Endodermal cell (in vitro differentiated cells): ENCODE measurements around the gene ACADVL. TPM values are rescaled to one million over a fixed set of nuclear protein-coding genes. Genes with fewer than 3 reads are reported as not detected.
A peak's percentile ranks its signal among the peaks of the same experiment; 100 is the strongest.

Source experiments
- DNase-seq: peaks from one replicate; pipeline ENCODE4 v3.0.0-alpha.2; 2017
- H3K27ac ChIP-seq: 2 replicates; pipeline ENCODE4 v1.5.1; 2013; ENCODE audit warnings: mild to moderate bottlenecking, low read depth, low read length, moderate library complexity
- H3K27me3 ChIP-seq: 2 replicates; pipeline ENCODE4 v1.6.1; 2013; ENCODE audit warnings: mild to moderate bottlenecking, low read length, moderate library complexity; ENCODE audit not compliant: insufficient read depth, control insufficient read depth, poor library complexity, severe bottlenecking
- H3K36me3 ChIP-seq: 2 replicates; pipeline ENCODE4 v1.7.0; 2013; ENCODE audit warnings: mild to moderate bottlenecking, low read length, moderate library complexity; ENCODE audit not compliant: control insufficient read depth, insufficient read depth
- H3K4me1 ChIP-seq: one replicate; pipeline ENCODE4 v1.7.0; 2013; ENCODE audit warnings: low read length; ENCODE audit not compliant: control insufficient read depth, insufficient read depth
- H3K4me3 ChIP-seq: 2 replicates; pipeline ENCODE4 v1.5.1; 2013; ENCODE audit warnings: mild to moderate bottlenecking, low read length, moderate library complexity
- H3K9ac ChIP-seq: 2 replicates; pipeline ENCODE4 v1.6.1; 2013; ENCODE audit warnings: mild to moderate bottlenecking, low read length, moderate library complexity; ENCODE audit not compliant: poor library complexity, severe bottlenecking; ENCODE audit errors: extremely low read depth
- H3K9me3 ChIP-seq: 2 replicates; pipeline ENCODE4 v1.6.1; 2013; ENCODE audit warnings: mild to moderate bottlenecking, low read length, moderate library complexity; ENCODE audit not compliant: control insufficient read depth
- H3K27ac Mint-ChIP-seq: 2 replicates; pipeline ENCODE4 v1.8.0; 2020; ENCODE audit warnings: mixed read lengths
- H3K27me3 Mint-ChIP-seq: 2 replicates; pipeline ENCODE4 v1.8.0; 2021; ENCODE audit warnings: mild to moderate bottlenecking, mixed read lengths; ENCODE audit not compliant: insufficient read depth
- H3K36me3 Mint-ChIP-seq: 2 replicates; pipeline ENCODE4 v1.8.0; 2020; ENCODE audit warnings: low read depth, mixed read lengths
- H3K4me1 Mint-ChIP-seq: 2 replicates; pipeline ENCODE4 v1.8.0; 2020; ENCODE audit warnings: mixed read lengths
- H3K4me3 Mint-ChIP-seq: 2 replicates; pipeline ENCODE4 v1.8.0; 2020; ENCODE audit warnings: mild to moderate bottlenecking, moderate library complexity, mixed read lengths
- H3K9me3 Mint-ChIP-seq: 2 replicates; pipeline ENCODE4 v1.8.0; 2020; ENCODE audit warnings: mild to moderate bottlenecking, mixed read lengths
- WGBS, 2 experiments: methylation state at CpG; one replicate each; pipeline versions ENCODE4 v1.1.5 to v1.1.7; 2013; ENCODE audit warnings: missing lambda C conversion rate in 2 of 2, mixed read lengths in 1 of 2; ENCODE audit not compliant: insufficient coverage in 1 of 2, insufficient read length in 1 of 2; 5-methylcytosine and 5-hydroxymethylcytosine counted together
- total RNA-seq, 2 donors: library from RNA; stranded (reverse); fragmentation: NEBNext Ultra II Directional in 1 of 2; extraction: Animal tissue kit (Norgen Biotek cat#: 25700) in 1 of 2; gene quantifications; 2 replicates in 1 of 2; 3 replicates in 1 of 2; pipeline ENCODE4 v1.2.1, GENCODE V29; 2021
- TF ChIP-seq, protein P1 (sequence below): fragments of 200-600 bp; sonication (generic); conservative IDR thresholded peaks from 2 replicates; pipeline ENCODE4 v1.5.0; 2021; ENCODE audit warnings: antibody characterized with exemption, mild to moderate bottlenecking

ACADVL gene
- total RNA-seq, 2 donors from 2014 or later = 337 to 459 TPM

DNA sequence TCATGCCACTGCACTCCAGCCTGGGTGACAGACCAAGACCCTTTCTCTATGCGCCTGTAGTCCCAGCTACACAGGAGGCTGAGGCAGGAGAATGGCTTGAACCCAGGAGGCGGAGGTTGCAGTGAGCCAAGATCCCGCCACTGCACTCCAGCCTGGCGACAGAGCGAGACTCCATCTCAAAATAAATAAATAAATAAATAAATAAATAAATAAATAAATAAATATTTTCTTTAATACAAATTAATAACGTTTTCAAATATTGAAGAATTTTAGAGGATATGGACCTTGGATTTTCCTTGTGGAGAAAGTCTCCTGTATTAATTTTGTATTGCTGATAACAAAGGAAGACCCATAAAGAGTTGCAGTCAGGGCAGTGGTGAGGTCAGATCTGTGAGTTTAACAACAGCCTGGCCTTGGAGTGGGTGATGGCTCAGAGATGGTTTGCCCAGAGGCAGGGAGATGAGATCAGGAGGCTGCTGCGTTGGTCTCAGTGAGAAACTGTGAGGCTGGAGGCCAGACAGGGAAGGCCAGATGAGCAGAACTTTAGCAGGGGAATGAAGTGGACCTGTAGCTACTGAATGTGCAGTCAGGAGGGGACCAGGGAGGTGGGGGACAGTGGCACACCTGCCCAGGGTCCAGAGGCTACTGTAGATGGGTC, 36.2 kb upstream of the ACADVL start:
- Mint-ChIP-seq H3K27me3 (peaks cover 2% of the 10 kb centered on the region), H3K9me3 (no peaks in the 10 kb centered on the region), H3K4me3 (no peak overlapping the region), H3K4me1 (no peaks in the 10 kb centered on the region), H3K27ac (no peak overlapping the region), H3K36me3 (no peaks in the 10 kb centered on the region)
- no peak overlapping the region for H3K4me3 ChIP-seq
- 91 to 100% methylated on average over 2 to 4 of the region's 7 CpGs for WGBS, 2 experiments
- H3K27ac ChIP-seq = no peak overlapping the region
- no peaks in the 10 kb centered on the region for H3K36me3 ChIP-seq
- TF ChIP-seq, protein P1, sequence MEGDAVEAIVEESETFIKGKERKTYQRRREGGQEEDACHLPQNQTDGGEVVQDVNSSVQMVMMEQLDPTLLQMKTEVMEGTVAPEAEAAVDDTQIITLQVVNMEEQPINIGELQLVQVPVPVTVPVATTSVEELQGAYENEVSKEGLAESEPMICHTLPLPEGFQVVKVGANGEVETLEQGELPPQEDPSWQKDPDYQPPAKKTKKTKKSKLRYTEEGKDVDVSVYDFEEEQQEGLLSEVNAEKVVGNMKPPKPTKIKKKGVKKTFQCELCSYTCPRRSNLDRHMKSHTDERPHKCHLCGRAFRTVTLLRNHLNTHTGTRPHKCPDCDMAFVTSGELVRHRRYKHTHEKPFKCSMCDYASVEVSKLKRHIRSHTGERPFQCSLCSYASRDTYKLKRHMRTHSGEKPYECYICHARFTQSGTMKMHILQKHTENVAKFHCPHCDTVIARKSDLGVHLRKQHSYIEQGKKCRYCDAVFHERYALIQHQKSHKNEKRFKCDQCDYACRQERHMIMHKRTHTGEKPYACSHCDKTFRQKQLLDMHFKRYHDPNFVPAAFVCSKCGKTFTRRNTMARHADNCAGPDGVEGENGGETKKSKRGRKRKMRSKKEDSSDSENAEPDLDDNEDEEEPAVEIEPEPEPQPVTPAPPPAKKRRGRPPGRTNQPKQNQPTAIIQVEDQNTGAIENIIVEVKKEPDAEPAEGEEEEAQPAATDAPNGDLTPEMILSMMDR = no peak
- no peaks in the 10 kb centered on the region for H3K4me1 ChIP-seq
- no peaks in the 10 kb centered on the region for H3K27me3 ChIP-seq
- peak; percentile 45 for DNase-seq
- H3K9ac ChIP-seq = no peak overlapping the region
- no peaks in the 10 kb centered on the region for H3K9me3 ChIP-seq

DNA sequence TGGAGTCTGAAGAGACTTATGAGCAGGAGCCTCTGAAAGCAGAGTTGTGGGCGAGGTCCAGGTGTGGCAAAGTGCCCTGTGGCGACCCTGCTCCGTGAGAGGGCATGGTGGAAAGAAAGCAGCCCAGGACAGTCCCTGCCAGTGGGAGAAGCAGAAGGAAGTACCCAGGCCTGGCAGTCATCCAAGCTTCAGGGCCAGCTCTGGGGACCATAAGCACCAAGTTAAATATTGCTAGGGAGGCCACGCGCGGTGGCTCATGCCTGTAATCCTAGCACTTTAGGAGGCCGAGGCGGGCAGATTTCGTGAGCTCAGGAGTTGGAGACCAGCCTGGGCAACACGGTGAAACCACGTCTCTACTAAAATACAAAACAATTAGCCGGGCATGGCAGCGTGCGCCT, 35.6 kb upstream of the ACADVL start:
- Mint-ChIP-seq H3K27me3 (peaks cover under 1% of the 10 kb centered on the region), H3K27ac (no peak overlapping the region), H3K4me1 (no peaks in the 10 kb centered on the region), H3K4me3 (no peak overlapping the region), H3K9me3 (no peaks in the 10 kb centered on the region), H3K36me3 (no peaks in the 10 kb centered on the region)
- Histone ChIP-seq H3K27ac (no peak overlapping the region), H3K9ac (no peak overlapping the region), H3K4me1 (no peaks in the 10 kb centered on the region), H3K36me3 (no peaks in the 10 kb centered on the region), H3K9me3 (no peaks in the 10 kb centered on the region), H3K27me3 (no peaks in the 10 kb centered on the region), H3K4me3 (no peak overlapping the region)
- WGBS, 2 experiments = 91 to 93% methylated on average over 13 to 14 of the region's 14 CpGs
- peak; percentile 36 for DNase-seq
- TF ChIP-seq, protein P1 = no peak

DNA sequence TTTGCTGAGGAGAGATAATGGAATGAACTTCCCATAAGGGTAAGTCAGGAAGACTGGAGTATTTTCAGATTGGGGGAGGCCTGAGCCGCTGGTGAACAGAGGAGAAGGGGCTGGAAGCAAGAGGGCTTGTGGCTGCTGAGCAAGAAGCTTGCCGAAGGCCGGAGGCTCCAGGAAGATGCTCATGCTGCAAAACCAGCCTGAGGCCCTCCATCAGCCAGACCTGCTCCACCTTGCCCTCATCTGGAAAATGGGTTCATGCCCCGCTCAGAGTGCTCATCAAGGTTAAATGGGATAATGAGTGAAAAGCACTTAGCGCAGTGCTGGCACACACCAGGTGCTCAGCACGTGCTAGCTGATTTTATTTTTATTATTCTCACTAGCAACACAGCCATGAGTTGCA, 35.1 kb upstream of the ACADVL start:
- no peak overlapping the region for H3K4me3 ChIP-seq
- H3K9ac ChIP-seq = no peak overlapping the region
- peak; percentile 46 for DNase-seq
- no peaks in the 10 kb centered on the region for H3K27me3 ChIP-seq
- TF ChIP-seq, protein P1 = no peak
- no peaks in the 10 kb centered on the region for H3K36me3 ChIP-seq
- no peaks in the 10 kb centered on the region for H3K4me1 Mint-ChIP-seq
- H3K27me3 Mint-ChIP-seq = no peaks in the 10 kb centered on the region
- H3K27ac ChIP-seq = no peak overlapping the region
- WGBS, 2 experiments = 95 to 100% methylated on average over 1 to 5 of the region's 6 CpGs
- no peak overlapping the region for H3K27ac Mint-ChIP-seq
- H3K9me3 Mint-ChIP-seq = no peaks in the 10 kb centered on the region
- H3K4me1 ChIP-seq = no peaks in the 10 kb centered on the region
- H3K36me3 Mint-ChIP-seq = peaks cover 3% of the 10 kb centered on the region
- H3K4me3 Mint-ChIP-seq = no peak overlapping the region
- no peaks in the 10 kb centered on the region for H3K9me3 ChIP-seq
